DOHH2 (cell line): ENCODE data around the gene TOR2A.

Source experiments
- H3F3A ChIP-seq: fragments of 200-600 bp; sonication (generic), shearing (Covaris generic); 2 replicates; pipeline ENCODE4 v1.6.0; 2016; ENCODE audit warnings: antibody characterized with exemption, mild to moderate bottlenecking; ENCODE audit not compliant: control insufficient read depth, insufficient read depth
- H3K27ac ChIP-seq: fragments of 200-600 bp; sonication (generic); 2 replicates; pipeline ENCODE4 v1.5.1; 2014; ENCODE audit warnings: low read depth, mild to moderate bottlenecking, low read length, moderate library complexity
- H3K27me3 ChIP-seq: fragments of 200-600 bp; sonication (generic); 2 replicates; pipeline ENCODE4 v1.6.1; 2014; ENCODE audit warnings: mild to moderate bottlenecking, low read length, mixed read lengths; ENCODE audit not compliant: control insufficient read depth
- H3K36me3 ChIP-seq: fragments of 200-600 bp; sonication (generic); 2 replicates; pipeline ENCODE4 v1.6.1; 2014; ENCODE audit warnings: mild to moderate bottlenecking, low read length, moderate library complexity, mixed read lengths; ENCODE audit not compliant: control insufficient read depth
- H3K4me1 ChIP-seq: fragments of 200-600 bp; sonication (generic); 2 replicates; pipeline ENCODE4 v1.6.1; 2014; ENCODE audit warnings: mild to moderate bottlenecking, low read length, mixed read lengths; ENCODE audit not compliant: control insufficient read depth
- H3K4me2 ChIP-seq: fragments of 200-600 bp; sonication (generic); 2 replicates; pipeline ENCODE4 v1.6.0; 2014; ENCODE audit warnings: mild to moderate bottlenecking, low read length, moderate library complexity
- H3K4me3 ChIP-seq: fragments of 200-600 bp; sonication (generic); 2 replicates; pipeline ENCODE4 v1.5.1; 2014; ENCODE audit warnings: mild to moderate bottlenecking, low read length, mixed read lengths
- H3K79me2 ChIP-seq: fragments of 200-600 bp; sonication (generic); 2 replicates; pipeline ENCODE4 v1.6.1; 2014; ENCODE audit warnings: mild to moderate bottlenecking, low read length, mixed read lengths; ENCODE audit not compliant: control insufficient read depth
- H3K9me2 ChIP-seq: fragments of 200-600 bp; sonication (generic); replicated peaks from 2 replicates; pipeline ENCODE4 v1.6.1; 2014; ENCODE audit warnings: mild to moderate bottlenecking, low read length, mixed read lengths; ENCODE audit not compliant: control insufficient read depth
- H3K9me3 ChIP-seq: fragments of 200-600 bp; sonication (generic); 2 replicates; pipeline ENCODE4 v1.6.1; 2014; ENCODE audit warnings: antibody characterized with exemption, low read length, mixed read lengths; ENCODE audit not compliant: control insufficient read depth, insufficient read depth
- H4K20me1 ChIP-seq: fragments of 200-600 bp; sonication (generic); 2 replicates; pipeline ENCODE4 v1.6.0; 2014; ENCODE audit warnings: low read depth, mild to moderate bottlenecking, antibody characterized with exemption, low read length, moderate library complexity; ENCODE audit not compliant: control insufficient read depth, insufficient read depth
- EZH2phosphoT487 ChIP-seq: fragments of 200-600 bp; sonication (generic); IDR thresholded peaks from 2 replicates; pipeline ENCODE4 v1.6.1; 2017; ENCODE audit warnings: borderline replicate concordance, mild to moderate bottlenecking, antibody characterized with exemption, low read length, moderate library complexity, mixed read lengths
- TF ChIP-seq, protein P1 (sequence below): fragments of 200-600 bp; sonication (generic); IDR thresholded peaks from one replicate; pipeline ENCODE4 v1.5.1; 2014; ENCODE audit warnings: antibody characterized with exemption, mild to moderate bottlenecking, low read depth, low read length; ENCODE audit not compliant: poor library complexity, severe bottlenecking

Gene TOR2A

DNA sequence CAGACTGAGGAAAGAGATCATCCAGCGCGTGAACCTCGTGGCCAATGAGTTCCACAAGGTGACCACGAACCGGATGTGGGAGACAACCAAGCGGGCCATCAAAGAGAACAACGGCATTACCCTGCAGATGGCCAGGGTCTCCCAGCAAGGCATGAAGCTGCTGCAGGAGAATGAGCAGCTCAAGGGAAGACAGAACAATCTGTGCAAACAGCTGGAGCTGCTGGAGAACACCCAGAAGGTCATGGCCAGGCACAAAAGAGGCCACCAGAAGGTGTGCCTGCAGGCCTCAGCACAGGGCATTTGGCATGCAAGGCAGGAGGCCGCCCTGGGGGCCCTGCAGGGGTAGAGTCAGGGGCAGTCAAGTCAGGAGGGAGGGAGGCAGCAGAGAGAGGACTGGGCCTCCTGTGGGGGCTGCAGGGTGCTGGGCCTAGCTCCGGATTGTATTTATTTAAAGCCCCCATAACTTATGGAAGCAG is 23.8 kb downstream of the TOR2A start:
- TF ChIP-seq EZH2phosphoT487, result no peak
- TF ChIP-seq, protein P1, sequence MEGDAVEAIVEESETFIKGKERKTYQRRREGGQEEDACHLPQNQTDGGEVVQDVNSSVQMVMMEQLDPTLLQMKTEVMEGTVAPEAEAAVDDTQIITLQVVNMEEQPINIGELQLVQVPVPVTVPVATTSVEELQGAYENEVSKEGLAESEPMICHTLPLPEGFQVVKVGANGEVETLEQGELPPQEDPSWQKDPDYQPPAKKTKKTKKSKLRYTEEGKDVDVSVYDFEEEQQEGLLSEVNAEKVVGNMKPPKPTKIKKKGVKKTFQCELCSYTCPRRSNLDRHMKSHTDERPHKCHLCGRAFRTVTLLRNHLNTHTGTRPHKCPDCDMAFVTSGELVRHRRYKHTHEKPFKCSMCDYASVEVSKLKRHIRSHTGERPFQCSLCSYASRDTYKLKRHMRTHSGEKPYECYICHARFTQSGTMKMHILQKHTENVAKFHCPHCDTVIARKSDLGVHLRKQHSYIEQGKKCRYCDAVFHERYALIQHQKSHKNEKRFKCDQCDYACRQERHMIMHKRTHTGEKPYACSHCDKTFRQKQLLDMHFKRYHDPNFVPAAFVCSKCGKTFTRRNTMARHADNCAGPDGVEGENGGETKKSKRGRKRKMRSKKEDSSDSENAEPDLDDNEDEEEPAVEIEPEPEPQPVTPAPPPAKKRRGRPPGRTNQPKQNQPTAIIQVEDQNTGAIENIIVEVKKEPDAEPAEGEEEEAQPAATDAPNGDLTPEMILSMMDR, result no peak
- Histone ChIP-seq H3K27ac (no peak overlapping the region), H3K36me3 (no peaks in the 10 kb centered on the region), H3K4me1 (peaks cover 9% of the 10 kb centered on the region), H3K9me2 (no peaks in the 10 kb centered on the region), H3K79me2 (no peaks in the 10 kb centered on the region), H3K27me3 (no peaks in the 10 kb centered on the region), H4K20me1 (no peaks in the 10 kb centered on the region), H3K4me2 (no peak overlapping the region), H3K9me3 (no peaks in the 10 kb centered on the region), H3F3A (no peaks in the 10 kb centered on the region), H3K4me3 (no peak overlapping the region)

- Histone ChIP-seq H3K36me3 (no peaks in the 10 kb centered on the region), H4K20me1 (no peaks in the 10 kb centered on the region), H3K27ac (no peak overlapping the region), H3K4me1 (peaks cover 5% of the 10 kb centered on the region; the same call in 1 of the 2 replicates), H3K9me2 (no peaks in the 10 kb centered on the region), H3F3A (no peaks in the 10 kb centered on the region), H3K79me2 (no peaks in the 10 kb centered on the region), H3K4me3 (no peak overlapping the region), H3K9me3 (no peaks in the 10 kb centered on the region), H3K27me3 (no peaks in the 10 kb centered on the region), H3K4me2 (no peak overlapping the region)
- TF ChIP-seq, protein P1, result no peak
- no peak for TF ChIP-seq EZH2phosphoT487
Observed at GRCh38 chr9:127710204-127710783, 24.8 kb downstream of the TOR2A start.

- Histone ChIP-seq H3K9me2 (no peaks in the 10 kb centered on the region), H3F3A (no peaks in the 10 kb centered on the region), H4K20me1 (no peaks in the 10 kb centered on the region), H3K4me3 (no peak overlapping the region), H3K27me3 (no peaks in the 10 kb centered on the region), H3K27ac (no peak overlapping the region), H3K4me1 (peaks cover 5% of the 10 kb centered on the region; the same call in 1 of the 2 replicates), H3K4me2 (no peak overlapping the region), H3K79me2 (no peaks in the 10 kb centered on the region), H3K9me3 (no peaks in the 10 kb centered on the region), H3K36me3 (no peaks in the 10 kb centered on the region)
- no peak for TF ChIP-seq EZH2phosphoT487
- TF ChIP-seq, protein P1, result no peak
Observed at GRCh38 chr9:127708952-127709587, 26.0 kb downstream of the TOR2A start.
